Measurements from ENCODE around the gene MSH5.

GRCh38 chr6:31739639-31740396, at the start of gene MSH5:
- TF ChIP-seq CTCF (IDR thresholded peaks at IDR 0.05; ENCODE audit: insufficient read depth, low read length, poor library complexity, severe bottlenecking) (no peak), EZH2phosphoT487 (conservative IDR thresholded peaks at IDR 0.05; ENCODE audit: low read length) (no peak)

Measured in SU-DHL-6 (cell line).